Gastroesophageal sphincter (tissue), 3 donors: Measurements from ENCODE around the gene PPTC7.

ENCODE experiments used
- CTCF ChIP-seq, 4 experiments: fragments of 200-600 bp in 2 of 4; fragments of 450-650 bp in 2 of 4; sonication (generic) in 1 of 4; IDR thresholded peaks; one replicate each; pipeline ENCODE4 v1.5.1; 2017 to 2019; ENCODE audit warnings: antibody characterized with exemption in 4 of 4, mild to moderate bottlenecking in 2 of 4, moderate library complexity in 2 of 4
- POLR2A ChIP-seq, 2 donors: fragments of 450-650 bp; IDR thresholded peaks; one replicate each; pipeline ENCODE4 v1.6.1; 2017; ENCODE audit warnings: antibody characterized with exemption in 2 of 2, mild to moderate bottlenecking in 2 of 2, moderate library complexity in 1 of 2
- POLR2AphosphoS5 ChIP-seq: sonication (generic); formaldehyde crosslinking; IDR thresholded peaks from one replicate; pipeline ENCODE4 v1.6.1; 2017; ENCODE audit warnings: antibody characterized with exemption

- TF ChIP-seq CTCF (IDR thresholded peaks at IDR 0.05) = no peak
- TF ChIP-seq POLR2A (IDR thresholded peaks at IDR 0.05) = no peak
- TF ChIP-seq POLR2AphosphoS5 = no peak
Measured at GRCh38 chr12:110556705-110557104, 26.4 kb downstream of the PPTC7 start.
